B cell (primary cell): ENCODE data around the gene EIPR1. TPM values are rescaled to one million over a fixed set of nuclear protein-coding genes. Genes with fewer than 3 reads are reported as not detected.
"Not testable (repeated sequence)": the region's sequence is repeated elsewhere in the genome, so short reads cannot be mapped to it uniquely, and the experiment has no call there.

ENCODE experiments used
- ATAC-seq: fragments of 200-7000 bp; cut with Tn5 transposase; one replicate; pipeline ENCODE4 v1.10.0; 2021; ENCODE audit warnings: low read depth, mild to moderate bottlenecking, moderate number of reproducible peaks, moderate library complexity
- CTCF ChIA-PET: fragments of 350-600 bp; sonication (Branson Sonifier 250); formaldehyde crosslinking; loops from one replicate; lab custom pipeline; 2021; ENCODE audit warnings: antibody characterized with exemption, inconsistent platforms; lab: Charles Lee
- POLR2A ChIA-PET: fragments of 350-600 bp; sonication (Branson Sonifier 250); formaldehyde crosslinking; loops from one replicate; lab custom pipeline; 2021; ENCODE audit warnings: antibody characterized with exemption; lab: Charles Lee
- DNase-seq: peaks from one replicate; pipeline ENCODE4 v3.0.0; 2013
- H2AFZ ChIP-seq: 2 replicates; pipeline ENCODE4 v1.6.1; 2012; ENCODE audit warnings: mild to moderate bottlenecking, low read depth, low read length; ENCODE audit not compliant: insufficient read depth, poor library complexity, severe bottlenecking
- H3K27ac ChIP-seq, 2 donors: 1 replicate in 1 of 2; 2 replicates in 1 of 2; pipeline ENCODE4 v1.5.1; 2012 to 2013; ENCODE audit warnings: low read length in 2 of 2, mild to moderate bottlenecking in 2 of 2, moderate library complexity in 1 of 2
- H3K27me3 ChIP-seq, 4 experiments: fragments of 200-600 bp in 1 of 4; sonication (generic) in 1 of 4; replicated peaks in 1 of 4; 1 replicate in 2 of 4; 2 replicates in 2 of 4; pipeline versions ENCODE4 v1.6.1 to v1.7.0; 2013 to 2016; ENCODE audit warnings: low read length in 3 of 4, mild to moderate bottlenecking in 2 of 4, mixed read lengths in 1 of 4, moderate library complexity in 1 of 4; ENCODE audit not compliant: insufficient read depth in 4 of 4, control insufficient read depth in 3 of 4; ENCODE audit errors: control extremely low read depth in 1 of 4
- H3K36me3 ChIP-seq, 2 experiments: replicated peaks in 1 of 2; 1 replicate in 1 of 2; 2 replicates in 1 of 2; pipeline versions ENCODE4 v1.6.1 to v1.7.1; 2013; ENCODE audit warnings: low read length in 1 of 2; ENCODE audit not compliant: insufficient read depth in 2 of 2, control insufficient read depth in 1 of 2; ENCODE audit errors: control extremely low read depth in 1 of 2, extremely low read depth in 1 of 2
- H3K4me1 ChIP-seq, 2 donors: fragments of 200-600 bp in 1 of 2; sonication (generic) in 1 of 2; 1 replicate in 1 of 2; 2 replicates in 1 of 2; pipeline versions ENCODE4 v1.5.1 to v1.6.1; 2013 to 2017; ENCODE audit warnings: low read length in 2 of 2; ENCODE audit not compliant: control insufficient read depth in 2 of 2, insufficient read depth in 2 of 2
- H3K4me2 ChIP-seq: replicated peaks from 2 replicates; pipeline ENCODE3; 2012; ENCODE audit warnings: mild to moderate bottlenecking, low read depth, low read length; ENCODE audit not compliant: poor library complexity, severe bottlenecking
- H3K4me3 ChIP-seq, 5 experiments: fragments of 200-600 bp in 1 of 5; sonication (generic) in 1 of 5; 1 replicate in 3 of 5; 2 replicates in 2 of 5; pipeline versions ENCODE4 v1.5.1 to v1.7.0; 2011 to 2016; ENCODE audit warnings: low read length in 4 of 5, mild to moderate bottlenecking in 4 of 5, low read depth in 2 of 5, control low read depth in 1 of 5, moderate library complexity in 1 of 5; ENCODE audit not compliant: insufficient read depth in 1 of 5; ENCODE audit errors: control extremely low read depth in 1 of 5, extremely low read depth in 1 of 5
- H3K79me2 ChIP-seq: fragments of 200-600 bp; sonication (generic); one replicate; pipeline ENCODE4 v1.6.0; 2016; ENCODE audit warnings: low read length; ENCODE audit not compliant: control insufficient read depth, insufficient read depth
- H3K9ac ChIP-seq: fragments of 200-600 bp; sonication (generic); 2 replicates; pipeline ENCODE4 v1.6.1; 2017; ENCODE audit warnings: mild to moderate bottlenecking, low read length, moderate library complexity
- H3K9me3 ChIP-seq, 3 donors: one replicate each; pipeline versions ENCODE4 v1.6.1 to v1.7.1; 2013; ENCODE audit warnings: low read length in 2 of 3; ENCODE audit not compliant: control insufficient read depth in 2 of 3, insufficient read depth in 1 of 3; ENCODE audit errors: control extremely low read depth in 1 of 3
- H4K20me1 ChIP-seq: 2 replicates; pipeline ENCODE4 v1.6.0; 2012; ENCODE audit warnings: mild to moderate bottlenecking, low read length; ENCODE audit not compliant: insufficient read depth, control insufficient read depth, poor library complexity, severe bottlenecking
- H3K27ac Mint-ChIP-seq: one replicate; pipeline ENCODE4 v1.8.0; 2021; ENCODE audit warnings: mixed read lengths
- H3K27me3 Mint-ChIP-seq: one replicate; pipeline ENCODE4 v1.8.0; 2021; ENCODE audit warnings: mixed read lengths
- H3K4me1 Mint-ChIP-seq: one replicate; pipeline ENCODE4 v1.8.0; 2021; ENCODE audit warnings: mixed read lengths
- H3K4me3 Mint-ChIP-seq: one replicate; pipeline ENCODE4 v1.8.0; 2021; ENCODE audit warnings: mixed read lengths
- H3K9me3 Mint-ChIP-seq: one replicate; pipeline ENCODE4 v1.8.0; 2022; ENCODE audit warnings: mixed read lengths; ENCODE audit not compliant: insufficient read depth
- EZH2 ChIP-seq: IDR thresholded peaks from 2 replicates; pipeline ENCODE4 v1.6.1; 2012; ENCODE audit warnings: borderline replicate concordance, low read depth, mild to moderate bottlenecking, moderate library complexity, low read length; ENCODE audit not compliant: insufficient read depth, poor library complexity, severe bottlenecking
- WGBS: methylation state at CpG from one replicate; pipeline ENCODE4 v1.1.5; 2013; ENCODE audit warnings: missing lambda C conversion rate; ENCODE audit not compliant: insufficient coverage; 5-methylcytosine and 5-hydroxymethylcytosine counted together
- intact Hi-C: fragments of 100-400 bp; cut with micrococcal nuclease; formaldehyde crosslinking; loops from one replicate; pipeline ENCODE4 v1.10.0; 2022
- polyA plus RNA-seq: library from polyadenylated mRNA; depleted of rRNA; stranded (reverse); fragments of >200 nt; gene quantifications from 2 replicates; pipeline ENCODE4 v1.2.3, GENCODE V29; 2012
- total RNA-seq, 2 donors: library from RNA; stranded (reverse); fragments of 120-200 nt in 1 of 2; gene quantifications; 1 replicate in 1 of 2; 2 replicates in 1 of 2; pipeline versions ENCODE4 v1.2.3 to v1.2.4, GENCODE V29; 2013 to 2022
- TF ChIP-seq, protein P1 (sequence below): fragments of 200-600 bp; IDR thresholded peaks from one replicate; pipeline ENCODE4 v1.8.0; 2022; ENCODE audit warnings: antibody characterized with exemption, mild to moderate bottlenecking

The EIPR1 gene
- total and polyA plus RNA-seq, 2 donors (not counting 1 experiment from before 2014, with no cell fraction given): 31.8 to 37.0 TPM

- POLR2A ChIA-PET: no interaction called here
- H3K4me3 Mint-ChIP-seq: no peak overlapping the region
Observed at GRCh38 chr2:3284657-3285630, 92.7 kb downstream of the EIPR1 start.

GRCh38 chr2:3283876-3284656 is 93.6 kb downstream of the EIPR1 start:
- peaks cover 42% of the 10 kb centered on the region for H3K79me2 ChIP-seq
- H3K4me1 ChIP-seq, H3K27me3 Mint-ChIP-seq, H3K4me3 Mint-ChIP-seq, DNase-seq, ATAC-seq, H3K9me3 Mint-ChIP-seq, H3K4me1 Mint-ChIP-seq, H2AFZ ChIP-seq, intact Hi-C loops, H3K9ac ChIP-seq, H3K36me3 ChIP-seq, H3K4me3 ChIP-seq, H3K4me2 ChIP-seq, H3K27ac Mint-ChIP-seq, H3K27ac ChIP-seq, H3K27me3 ChIP-seq, POLR2A ChIA-PET: not testable (repeated sequence)
- peaks cover 12% of the 10 kb centered on the region for H4K20me1 ChIP-seq
- WGBS: over 99% methylated on average over 13 of the region's 38 CpGs
- CTCF ChIA-PET: interaction anchor here (0.6 kb wide), 1 partner anchor 9 kb away, joined by 5 read pairs; no protein-coding TSS in a partner anchor
- peaks cover 0 to 18% (median 0%) of the 10 kb centered on the region in 3 donors for H3K9me3 ChIP-seq

More at GRCh38 chr2:3284657-3285630, 92.7 kb downstream of the EIPR1 start:
- no peak overlapping the region for H3K27ac Mint-ChIP-seq
- no peak overlapping the region for H3K4me2 ChIP-seq
- no peak for ATAC-seq
- H3K27me3 Mint-ChIP-seq: no peaks in the 10 kb centered on the region
- H4K20me1 ChIP-seq: peaks cover 18% of the 10 kb centered on the region
- DNase-seq: no peak
- H3K9me3 ChIP-seq: peaks cover 0 to 26% (median 0%) of the 10 kb centered on the region in 3 donors
- TF ChIP-seq EZH2: no peak
- TF ChIP-seq, protein P1, sequence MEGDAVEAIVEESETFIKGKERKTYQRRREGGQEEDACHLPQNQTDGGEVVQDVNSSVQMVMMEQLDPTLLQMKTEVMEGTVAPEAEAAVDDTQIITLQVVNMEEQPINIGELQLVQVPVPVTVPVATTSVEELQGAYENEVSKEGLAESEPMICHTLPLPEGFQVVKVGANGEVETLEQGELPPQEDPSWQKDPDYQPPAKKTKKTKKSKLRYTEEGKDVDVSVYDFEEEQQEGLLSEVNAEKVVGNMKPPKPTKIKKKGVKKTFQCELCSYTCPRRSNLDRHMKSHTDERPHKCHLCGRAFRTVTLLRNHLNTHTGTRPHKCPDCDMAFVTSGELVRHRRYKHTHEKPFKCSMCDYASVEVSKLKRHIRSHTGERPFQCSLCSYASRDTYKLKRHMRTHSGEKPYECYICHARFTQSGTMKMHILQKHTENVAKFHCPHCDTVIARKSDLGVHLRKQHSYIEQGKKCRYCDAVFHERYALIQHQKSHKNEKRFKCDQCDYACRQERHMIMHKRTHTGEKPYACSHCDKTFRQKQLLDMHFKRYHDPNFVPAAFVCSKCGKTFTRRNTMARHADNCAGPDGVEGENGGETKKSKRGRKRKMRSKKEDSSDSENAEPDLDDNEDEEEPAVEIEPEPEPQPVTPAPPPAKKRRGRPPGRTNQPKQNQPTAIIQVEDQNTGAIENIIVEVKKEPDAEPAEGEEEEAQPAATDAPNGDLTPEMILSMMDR: no peak
- peaks cover 3% of the 10 kb centered on the region for H3K9me3 Mint-ChIP-seq
- H3K4me3 ChIP-seq: no peak overlapping the region
- H3K9ac ChIP-seq: no peak overlapping the region
- no peaks in the 10 kb centered on the region for H3K4me1 Mint-ChIP-seq
- no peak overlapping the region for H2AFZ ChIP-seq
- WGBS: 89% methylated on average over 19 of the region's 24 CpGs
- intact Hi-C loops: no loop called here
- H3K4me1 ChIP-seq: no peaks in the 10 kb centered on the region
- CTCF ChIA-PET: interaction anchor here (0.6 kb wide), 1 partner anchor 8 kb away, joined by 5 read pairs; no protein-coding TSS in a partner anchor
- peaks cover 0 to 10% of the 10 kb centered on the region in 2 experiments for H3K36me3 ChIP-seq
- no peak overlapping the region for H3K27ac ChIP-seq
- H3K79me2 ChIP-seq: peaks cover 38% of the 10 kb centered on the region
- H3K27me3 ChIP-seq: no peaks in the 10 kb centered on the region
